Heart left ventricle (tissue), 13 donors: ENCODE results near the gene TACC2.

ENCODE experiments used
- POLR2A ChIP-seq, 2 donors: fragments of 450-650 bp; IDR thresholded peaks; one replicate each; pipeline ENCODE4 v1.6.1; 2017; ENCODE audit warnings: antibody characterized with exemption in 2 of 2, mild to moderate bottlenecking in 2 of 2, moderate library complexity in 2 of 2
- TF ChIP-seq, protein P1 (sequence below), 12 donors: fragments of 200-600 bp; sonication (generic) in 4 of 12; IDR thresholded peaks; one replicate each; pipeline versions ENCODE4 v1.5.0 to v1.8.0; 2018 to 2022; ENCODE audit warnings: antibody characterized with exemption in 12 of 12, mild to moderate bottlenecking in 5 of 12
- donor health status: ischemic (EF 13 %, LVEDD 7.1; RV severe dilation, severe dysfunction).
- donor health status: DM: no; HTN: yes; CAD: no.
- donor health status: DM: no; HTN: no; CAD: no.
- donor health status: ischemic (EF 25% LVEDD 6.9; RV normal size, moderate dysfunction).
- donor health status: ischemic (EF 25% LVEDD 5.7; RV mildly dilated, moderate dysfunction).
- donor health status: ischemic (EF 35%, LVEDD 5.7; RV mildly dilated, moderate dysfunction).
- donor health status: nonischemic (EF 11% LVEDD 7.7; RV severe dilation, severe dysfunction).
- donor health status: DM: yes; HTN: yes; CAD: no.
- donor health status: PGD.
- donor health status: ischemic (EF 29% LVEDD 5.4; RV normal size, mild dysfunction).
- donor health status: nonischemic (EF 23%, LVEDD 6.1; RV moderate dilation, normal function).

DNA sequence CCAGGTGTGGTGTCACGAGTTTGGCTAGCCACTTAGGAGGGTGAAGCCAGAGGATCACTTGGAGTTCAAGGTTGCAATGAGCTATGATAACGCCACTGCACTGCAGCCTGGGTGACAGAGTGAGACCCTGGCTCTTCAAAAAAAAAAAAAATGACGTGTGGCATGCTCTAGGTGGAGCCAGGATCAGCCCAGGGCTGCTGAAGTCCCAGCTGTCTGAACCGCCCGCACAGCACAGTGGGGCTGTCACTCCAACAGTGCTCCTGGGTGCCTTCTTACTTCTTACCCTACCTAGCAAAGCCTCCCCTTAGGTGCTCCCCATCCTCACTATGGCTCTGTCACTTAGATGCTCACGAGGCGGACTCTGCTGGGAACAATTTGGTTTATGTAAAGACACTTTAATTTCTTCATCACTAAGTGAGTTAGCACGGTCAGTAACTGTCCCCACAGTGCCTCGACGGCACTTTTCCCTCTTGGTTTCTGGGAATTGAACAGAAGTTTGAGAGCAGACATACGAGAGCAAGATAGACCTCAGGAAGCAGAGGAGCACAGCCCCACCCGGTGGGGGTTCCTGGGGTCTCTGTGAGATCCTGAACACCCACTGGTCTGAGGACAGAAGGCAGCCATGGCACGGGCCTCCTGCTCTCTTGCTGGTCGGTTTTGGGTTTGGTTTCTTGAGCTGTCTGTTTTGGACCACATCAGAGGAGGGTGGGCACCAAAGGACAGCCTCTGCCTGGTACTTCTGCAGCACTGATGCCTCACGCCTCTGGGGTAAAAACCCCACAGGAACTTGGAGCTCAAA lies 215.9 kb downstream of the TACC2 start:
- TF ChIP-seq, protein P1, sequence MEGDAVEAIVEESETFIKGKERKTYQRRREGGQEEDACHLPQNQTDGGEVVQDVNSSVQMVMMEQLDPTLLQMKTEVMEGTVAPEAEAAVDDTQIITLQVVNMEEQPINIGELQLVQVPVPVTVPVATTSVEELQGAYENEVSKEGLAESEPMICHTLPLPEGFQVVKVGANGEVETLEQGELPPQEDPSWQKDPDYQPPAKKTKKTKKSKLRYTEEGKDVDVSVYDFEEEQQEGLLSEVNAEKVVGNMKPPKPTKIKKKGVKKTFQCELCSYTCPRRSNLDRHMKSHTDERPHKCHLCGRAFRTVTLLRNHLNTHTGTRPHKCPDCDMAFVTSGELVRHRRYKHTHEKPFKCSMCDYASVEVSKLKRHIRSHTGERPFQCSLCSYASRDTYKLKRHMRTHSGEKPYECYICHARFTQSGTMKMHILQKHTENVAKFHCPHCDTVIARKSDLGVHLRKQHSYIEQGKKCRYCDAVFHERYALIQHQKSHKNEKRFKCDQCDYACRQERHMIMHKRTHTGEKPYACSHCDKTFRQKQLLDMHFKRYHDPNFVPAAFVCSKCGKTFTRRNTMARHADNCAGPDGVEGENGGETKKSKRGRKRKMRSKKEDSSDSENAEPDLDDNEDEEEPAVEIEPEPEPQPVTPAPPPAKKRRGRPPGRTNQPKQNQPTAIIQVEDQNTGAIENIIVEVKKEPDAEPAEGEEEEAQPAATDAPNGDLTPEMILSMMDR (IDR thresholded peaks at IDR 0.05), result peak in 1 of 12 donors; percentile 7
- no peak for TF ChIP-seq POLR2A (IDR thresholded peaks at IDR 0.05)
